Stimulated activated CD4-positive, alpha-beta T cell treated with anti-CD3 and anti-CD28 coated beads, Interleukin-4, amount 100 ng/mL, for 4 hours (primary cell): ENCODE data around the gene SLC25A53.
"Not testable (repeated sequence)": the region's sequence is repeated elsewhere in the genome, so short reads cannot be mapped to it uniquely, and the experiment has no call there.

Source experiments
- DNase-seq, 2 experiments: peaks; one replicate each; pipeline ENCODE4 v3.0.0-alpha.2; 2020

SLC25A53 gene

GRCh38 chrX:104130808-104131207 lies 26.0 kb downstream of the SLC25A53 start:
- DNase-seq: no peak

DNA sequence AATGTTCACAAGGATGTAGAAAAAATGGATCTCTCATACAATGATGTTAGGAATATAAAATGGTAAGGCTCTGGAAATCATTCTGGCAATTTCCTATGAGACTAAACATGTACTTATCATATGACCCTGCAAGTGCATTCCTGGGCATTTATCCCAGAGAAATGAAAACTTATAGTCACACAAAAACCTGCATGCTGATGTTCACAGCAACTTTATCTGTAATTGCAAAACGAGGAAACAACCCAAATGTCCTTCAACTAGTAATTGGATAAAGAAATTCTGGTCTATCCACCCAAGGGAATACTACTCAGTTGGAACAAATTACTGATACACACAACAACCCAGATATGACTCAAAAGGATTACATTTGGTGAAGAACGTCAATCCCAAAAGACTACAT lies 30.0 kb downstream of the SLC25A53 start:
- no peak for DNase-seq

GRCh38 chrX:104122829-104123228 lies 34.0 kb downstream of the SLC25A53 start:
- DNase-seq: no peak

DNA sequence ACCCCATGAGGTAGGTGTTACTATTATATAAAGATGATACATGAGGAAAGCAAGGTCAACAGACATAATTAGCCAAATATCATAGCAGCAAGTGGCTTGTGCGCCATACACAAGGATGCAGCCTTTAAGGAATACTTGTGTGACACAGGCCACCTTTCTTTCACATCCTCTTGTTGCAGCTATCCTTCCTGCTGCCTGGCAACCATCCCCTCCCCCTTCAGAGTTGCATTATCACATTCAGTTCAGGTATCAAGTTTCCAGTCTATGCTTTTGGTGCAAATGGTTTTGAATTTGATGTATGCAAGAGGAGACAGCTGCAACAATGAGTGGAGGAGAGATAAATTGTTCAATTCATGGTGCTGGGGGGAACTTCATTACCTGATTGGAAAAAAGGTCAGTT lies 38.0 kb downstream of the SLC25A53 start:
- no peak for DNase-seq

GRCh38 chrX:104117759-104118158 lies 39.0 kb downstream of the SLC25A53 start:
- no peak for DNase-seq

GRCh38 chrX:104113222-104113965 lies 43.4 kb downstream of the SLC25A53 start:
- DNase-seq: peak; percentile 35 to 40

DNA sequence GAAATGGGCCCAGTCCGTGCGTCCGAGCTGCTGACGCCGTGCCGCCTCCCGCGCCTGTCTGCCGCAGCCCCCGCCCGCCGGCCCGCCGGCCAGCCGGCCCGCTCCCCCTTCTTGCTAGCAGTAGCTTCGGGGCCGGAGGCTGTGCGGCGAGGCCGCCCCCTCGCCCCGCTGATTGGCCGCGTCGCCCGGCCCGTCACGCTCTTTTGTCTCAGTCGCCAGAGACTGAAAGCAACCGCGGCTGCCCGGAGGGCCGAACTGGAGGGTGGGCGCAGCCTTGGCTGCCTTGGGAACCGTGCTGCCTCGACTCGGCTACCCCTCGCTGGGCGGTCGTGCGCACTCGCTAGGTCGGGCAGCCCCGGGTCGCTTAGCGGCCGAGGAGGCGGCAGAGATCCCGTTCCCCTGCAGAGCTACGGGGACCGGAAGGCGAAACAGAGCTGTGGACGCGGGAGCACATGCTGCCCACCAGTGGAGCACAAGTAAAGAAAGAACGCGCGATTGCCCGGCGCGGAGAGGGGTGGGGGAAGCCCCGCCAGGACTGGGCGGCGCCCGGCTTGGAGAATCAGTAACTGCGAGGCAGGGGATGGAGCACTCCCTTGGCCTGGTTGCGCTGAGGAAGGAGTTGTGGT lies 44.4 kb downstream of the SLC25A53 start, which contains the start of gene ZCCHC18:
Gene ZCCHC18 (plus strand): TSS at position 198 of the 626 bp plus-strand sequence. CDS start 1,589 bp downstream, outside the sequence.
- DNase-seq: peak; percentile 5 to 17

DNA sequence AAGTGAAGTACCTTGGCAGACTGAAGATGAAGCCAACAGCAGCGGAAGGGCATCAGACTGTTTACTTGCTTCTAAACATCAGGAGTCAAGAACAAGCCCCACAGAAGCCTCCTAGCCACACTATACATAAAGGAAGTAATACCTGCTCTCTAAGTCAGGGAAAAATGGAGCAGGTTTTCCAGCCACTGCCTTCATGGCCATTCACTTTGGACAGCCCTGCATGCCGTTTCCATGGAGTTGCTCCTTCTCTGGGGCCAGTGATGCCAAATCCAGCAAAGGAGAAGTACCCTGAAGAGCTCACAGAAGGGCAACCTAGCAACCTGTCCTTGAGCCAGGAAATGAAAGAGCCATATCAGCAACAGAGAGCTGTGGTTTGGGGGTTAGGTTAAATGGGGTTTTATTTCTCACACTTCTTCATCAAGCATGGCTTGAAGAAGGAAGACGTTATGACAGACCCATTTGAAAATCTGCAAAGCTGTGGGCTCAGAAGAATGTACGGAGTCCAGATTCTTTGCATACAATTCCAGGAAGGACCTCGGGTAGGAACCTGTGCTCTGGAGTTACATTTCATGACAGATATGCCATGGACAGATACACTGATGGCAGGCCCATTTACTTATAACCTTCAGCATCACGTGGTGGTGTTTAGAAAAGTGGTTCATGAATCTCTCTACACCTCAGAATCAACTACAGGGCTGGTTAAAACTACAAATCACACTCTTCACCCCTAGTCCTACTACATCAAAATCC lies 46.1 kb downstream of the SLC25A53 start:
- not testable (repeated sequence) for DNase-seq

DNA sequence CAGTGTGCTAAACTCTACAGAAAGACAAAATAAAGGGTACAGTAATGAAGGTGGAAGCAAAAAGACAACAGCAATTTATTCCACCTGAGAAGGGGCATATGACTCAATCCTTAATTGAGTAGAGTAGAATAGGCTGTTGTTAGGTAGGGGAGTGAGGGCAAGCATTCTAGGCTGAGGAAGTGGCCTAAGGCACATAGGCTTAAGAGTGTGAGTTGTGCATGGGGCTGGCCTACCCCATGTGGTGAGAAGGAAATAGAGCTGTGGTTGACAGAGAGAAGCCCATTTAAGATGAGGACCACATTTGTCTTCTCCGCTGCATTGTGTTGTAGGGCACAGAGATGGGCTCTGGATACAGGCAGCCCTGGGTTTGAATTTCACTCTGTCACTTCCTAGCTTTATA lies 47.9 kb downstream of the SLC25A53 start:
- no peak for DNase-seq

DNA sequence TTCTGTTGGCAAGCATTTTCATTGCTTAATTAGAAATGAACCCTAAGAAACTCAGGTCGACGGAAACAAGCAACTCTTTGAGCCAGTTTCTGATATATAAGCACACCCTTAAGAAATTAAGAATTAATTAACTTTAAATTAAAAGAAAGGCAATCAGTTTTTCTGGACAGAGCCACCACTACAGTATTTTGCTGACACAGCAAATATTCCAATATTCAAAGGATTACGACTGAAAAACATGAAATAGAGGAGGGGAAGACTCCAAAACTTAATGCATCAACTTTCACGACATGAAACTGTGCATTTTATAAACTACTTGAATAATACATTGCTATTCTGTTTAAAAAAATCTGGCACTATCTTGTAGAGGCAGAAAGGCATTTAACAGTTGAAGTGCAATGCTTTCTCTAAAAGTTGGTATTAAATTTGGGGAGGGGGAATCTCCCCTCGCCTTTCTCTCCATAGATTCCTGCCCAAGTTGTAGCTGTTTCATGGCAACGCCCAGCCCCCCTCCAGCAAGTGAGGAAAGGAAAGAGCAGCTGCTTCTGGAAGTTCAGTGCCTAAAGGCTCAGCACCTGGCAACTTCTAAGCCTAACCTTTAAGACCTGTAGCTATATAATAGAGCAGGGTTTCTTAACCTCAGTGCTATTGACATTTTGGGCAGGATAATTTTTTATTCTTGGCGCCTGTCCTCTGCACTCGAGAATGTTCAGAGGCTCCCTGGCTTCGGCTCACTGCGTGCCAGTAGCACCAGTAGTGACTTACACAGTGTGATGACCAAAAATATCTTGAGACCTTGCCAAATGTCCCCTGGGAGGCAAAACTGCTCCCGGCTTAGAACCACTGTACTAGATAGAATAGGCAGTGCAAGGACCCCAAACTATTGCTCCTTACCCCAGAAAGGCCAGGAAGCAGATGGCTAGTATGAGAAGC lies 51.2 kb downstream of the SLC25A53 start:
- DNase-seq: no peak

GRCh38 chrX:104104676-104105075 lies 52.1 kb downstream of the SLC25A53 start:
- no peak for DNase-seq

GRCh38 chrX:104098919-104099318 lies 57.9 kb downstream of the SLC25A53 start:
- no peak for DNase-seq

GRCh38 chrX:104098151-104098808 lies 58.5 kb downstream of the SLC25A53 start:
- peak; percentile 10 to 23 for DNase-seq

DNA sequence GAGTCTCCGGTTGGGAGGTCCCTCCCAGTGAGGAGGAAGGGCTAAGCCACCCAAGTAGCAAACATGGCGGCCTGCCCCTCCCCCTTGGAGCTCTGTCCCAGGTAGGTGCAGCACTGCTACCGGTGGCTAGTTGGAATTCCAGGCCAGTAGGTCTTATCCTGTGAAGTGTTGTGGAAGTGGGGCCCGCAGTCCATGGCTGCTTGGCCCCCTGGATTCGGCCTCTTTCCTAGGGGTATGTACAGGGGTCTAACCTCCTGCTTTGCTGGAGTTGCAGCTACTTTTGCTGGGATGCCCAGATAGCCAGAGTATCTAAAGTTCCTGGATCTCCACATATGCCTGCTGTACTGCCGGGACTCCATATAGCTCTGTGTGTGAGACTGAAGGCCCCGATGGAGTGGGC lies 70.9 kb downstream of the SLC25A53 start:
- no peak for DNase-seq

GRCh38 chrX:104085477-104085876 lies 71.3 kb downstream of the SLC25A53 start:
- no peak for DNase-seq

GRCh38 chrX:104084534-104085277 lies 72.1 kb downstream of the SLC25A53 start:
- no peak for DNase-seq

GRCh38 chrX:104084063-104084462 lies 72.7 kb downstream of the SLC25A53 start:
- no peak for DNase-seq

DNA sequence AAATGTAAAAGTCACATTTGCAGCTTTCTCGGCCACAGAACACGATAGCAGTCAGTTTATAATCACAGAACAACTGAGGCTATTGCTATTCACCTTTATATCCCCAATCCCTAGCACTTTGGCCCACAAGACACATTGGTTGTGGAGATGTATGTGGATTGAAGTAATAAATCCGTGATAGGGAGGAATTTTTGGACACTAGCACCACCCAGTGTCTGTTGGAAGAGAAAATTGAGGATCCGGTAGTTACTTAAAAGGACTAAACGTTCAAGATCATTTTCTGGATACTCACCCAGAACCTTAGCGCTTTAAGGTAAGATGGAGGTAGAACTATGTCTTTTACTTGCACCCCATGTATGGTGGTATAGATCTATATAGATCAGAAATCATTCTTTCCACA lies 79.0 kb downstream of the SLC25A53 start:
- DNase-seq: not testable (repeated sequence)

DNA sequence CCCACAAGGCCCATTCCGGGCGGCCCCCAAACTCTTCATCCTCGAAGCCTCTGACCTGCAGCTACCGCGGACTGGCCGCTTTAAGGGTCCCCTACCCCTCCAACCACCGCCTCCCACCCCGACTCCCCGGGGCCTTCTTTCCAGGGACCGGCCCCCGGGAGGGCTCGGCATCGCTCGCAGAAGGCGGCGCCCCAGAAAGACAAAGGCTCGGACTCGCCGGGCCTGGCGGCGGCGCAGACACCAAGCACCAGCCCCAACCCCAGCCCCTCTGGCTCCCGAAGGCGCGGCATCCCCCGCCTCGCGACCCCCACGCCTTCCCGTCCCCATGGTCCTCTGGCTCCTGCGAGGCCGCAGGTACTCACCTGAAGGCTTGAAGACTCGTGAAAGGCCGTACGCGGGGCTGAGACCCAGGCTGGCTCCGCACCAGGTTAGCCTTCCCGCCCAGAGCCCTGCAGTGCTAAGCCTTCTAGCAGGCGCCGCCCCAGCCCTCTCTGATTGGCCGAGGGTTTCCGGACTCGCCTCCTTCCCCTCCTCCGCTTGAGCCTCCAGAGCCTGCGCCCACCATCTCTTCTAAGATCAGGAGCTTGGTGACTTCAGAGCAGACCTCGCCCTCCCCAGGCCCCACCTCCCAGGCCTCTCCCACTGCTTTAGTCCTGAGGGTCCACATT lies 80.9 kb downstream of the SLC25A53 start, which contains the start of gene TMSB15C:
Gene TMSB15C (minus strand): TSS at position 459 of the 668 bp plus-strand sequence.
- DNase-seq: not testable (repeated sequence)

- not testable (repeated sequence) for DNase-seq
Measured at GRCh38 chrX:104062636-104063035, 94.2 kb downstream of the SLC25A53 start.
